ENCODE data around the gene CPNE2.

DNA sequence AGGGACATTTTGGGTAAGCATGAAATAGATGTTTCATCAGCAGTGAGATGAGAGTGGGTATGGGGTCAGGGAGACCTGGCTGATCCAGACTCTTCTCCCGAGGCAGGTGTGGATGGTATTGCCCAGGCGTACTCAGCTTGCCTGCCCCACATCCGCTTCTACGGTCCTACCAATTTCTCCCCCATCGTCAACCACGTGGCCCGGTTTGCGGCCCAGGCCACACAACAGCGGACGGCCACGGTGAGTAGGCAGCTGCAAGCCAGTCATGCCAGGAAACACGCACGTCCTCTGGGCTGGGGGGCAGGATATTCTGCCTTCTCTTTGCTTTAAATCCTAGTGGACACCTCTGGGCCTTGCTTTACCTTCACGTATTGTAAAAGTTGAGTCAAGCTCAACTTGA lies 44.7 kb downstream of the CPNE2 start:
- TF ChIP-seq CTCF (IDR thresholded peaks at IDR 0.05; ENCODE audit: borderline replicate concordance, extremely low read depth, low read length, poor library complexity, severe bottlenecking) (no peak), EZH2 (IDR thresholded peaks at IDR 0.05; ENCODE audit: borderline replicate concordance, low read depth, low read length, severe bottlenecking) (no peak)

Data from DND-41 (cell line).